Measurements from ENCODE around the gene DNAAF8.

The DNAAF8 gene

GRCh38 chr16:4713663-4714501 lies 20.5 kb upstream of the DNAAF8 start:
- no peak for TF ChIP-seq CTCF (IDR thresholded peaks at IDR 0.05; ENCODE audit: low read depth, low read length, poor library complexity, severe bottlenecking)
- no peak for TF ChIP-seq EZH2phosphoT487 (IDR thresholded peaks at IDR 0.05; ENCODE audit: borderline replicate concordance, low read length)
- Histone ChIP-seq H3F3A (ENCODE audit: control insufficient read depth, insufficient read depth) (no peaks in the 10 kb centered on the region), H3K9me3 (ENCODE audit: control insufficient read depth, insufficient read depth, low read length) (no peaks in the 10 kb centered on the region), H3K4me2 (ENCODE audit: low read length) (no peak overlapping the region), H3K4me1 (ENCODE audit: control insufficient read depth, low read length) (peaks cover 9% of the 10 kb centered on the region), H3K79me2 (ENCODE audit: control insufficient read depth, low read length) (no peaks in the 10 kb centered on the region), H3K27ac (ENCODE audit: low read depth, low read length) (no peak overlapping the region), H3K36me3 (ENCODE audit: control insufficient read depth, low read length) (peaks cover 8% of the 10 kb centered on the region), H3K9me2 (replicated peaks; ENCODE audit: control insufficient read depth, low read length) (no peaks in the 10 kb centered on the region), H3K27me3 (ENCODE audit: control insufficient read depth, low read length) (no peaks in the 10 kb centered on the region), H4K20me1 (ENCODE audit: control insufficient read depth, insufficient read depth, low read depth, low read length) (no peaks in the 10 kb centered on the region), H3K4me3 (ENCODE audit: low read length) (no peak overlapping the region)

- no peaks in the 10 kb centered on the region for H4K20me1 ChIP-seq (ENCODE audit: control insufficient read depth, insufficient read depth, low read depth, low read length)
- H3K4me1 ChIP-seq (ENCODE audit: control insufficient read depth, low read length): peaks cover 15% of the 10 kb centered on the region
- H3F3A ChIP-seq (ENCODE audit: control insufficient read depth, insufficient read depth): no peaks in the 10 kb centered on the region
- no peaks in the 10 kb centered on the region for H3K9me3 ChIP-seq (ENCODE audit: control insufficient read depth, insufficient read depth, low read length)
- no peak for TF ChIP-seq CTCF (IDR thresholded peaks at IDR 0.05; ENCODE audit: low read depth, low read length, poor library complexity, severe bottlenecking)
- TF ChIP-seq EZH2phosphoT487 (IDR thresholded peaks at IDR 0.05; ENCODE audit: borderline replicate concordance, low read length): no peak
- H3K36me3 ChIP-seq (ENCODE audit: control insufficient read depth, low read length): peaks cover 6% of the 10 kb centered on the region; the same call in 1 of the 2 replicates
- H3K4me3 ChIP-seq (ENCODE audit: low read length): no peak overlapping the region
- no peaks in the 10 kb centered on the region for H3K79me2 ChIP-seq (ENCODE audit: control insufficient read depth, low read length)
- no peaks in the 10 kb centered on the region for H3K27me3 ChIP-seq (ENCODE audit: control insufficient read depth, low read length)
- H3K27ac ChIP-seq (ENCODE audit: low read depth, low read length): no peak overlapping the region
- H3K4me2 ChIP-seq (ENCODE audit: low read length): no peak overlapping the region
- H3K9me2 ChIP-seq (replicated peaks; ENCODE audit: control insufficient read depth, low read length): no peaks in the 10 kb centered on the region
Measured at GRCh38 chr16:4714996-4715395, 19.3 kb upstream of the DNAAF8 start.

- H3K36me3 ChIP-seq (ENCODE audit: control insufficient read depth, low read length): peaks cover 3% of the 10 kb centered on the region; the same call in 1 of the 2 replicates
- H3K4me3 ChIP-seq (ENCODE audit: low read length): 0 out of 2 replicates have a peak overlapping the region, but pooled peaks have one; percentile 2
- no peaks in the 10 kb centered on the region for H3K9me3 ChIP-seq (ENCODE audit: control insufficient read depth, insufficient read depth, low read length)
- no peaks in the 10 kb centered on the region for H3K79me2 ChIP-seq (ENCODE audit: control insufficient read depth, low read length)
- H3K4me2 ChIP-seq (ENCODE audit: low read length): peak overlapping the region; percentile 24
- H3K4me1 ChIP-seq (ENCODE audit: control insufficient read depth, low read length): peaks cover 15% of the 10 kb centered on the region
- H3K27me3 ChIP-seq (ENCODE audit: control insufficient read depth, low read length): no peaks in the 10 kb centered on the region
- H4K20me1 ChIP-seq (ENCODE audit: control insufficient read depth, insufficient read depth, low read depth, low read length): no peaks in the 10 kb centered on the region
- no peak for TF ChIP-seq EZH2phosphoT487 (IDR thresholded peaks at IDR 0.05; ENCODE audit: borderline replicate concordance, low read length)
- H3F3A ChIP-seq (ENCODE audit: control insufficient read depth, insufficient read depth): no peaks in the 10 kb centered on the region
- no peaks in the 10 kb centered on the region for H3K9me2 ChIP-seq (replicated peaks; ENCODE audit: control insufficient read depth, low read length)
- 0 out of 2 replicates have a peak overlapping the region, but pooled peaks have one; percentile 9 for H3K27ac ChIP-seq (ENCODE audit: low read depth, low read length)
Measured at GRCh38 chr16:4718466-4718865, 15.9 kb upstream of the DNAAF8 start.

Measured in DOHH2 (cell line).